ENCODE results near the gene ENDOU.

DNA sequence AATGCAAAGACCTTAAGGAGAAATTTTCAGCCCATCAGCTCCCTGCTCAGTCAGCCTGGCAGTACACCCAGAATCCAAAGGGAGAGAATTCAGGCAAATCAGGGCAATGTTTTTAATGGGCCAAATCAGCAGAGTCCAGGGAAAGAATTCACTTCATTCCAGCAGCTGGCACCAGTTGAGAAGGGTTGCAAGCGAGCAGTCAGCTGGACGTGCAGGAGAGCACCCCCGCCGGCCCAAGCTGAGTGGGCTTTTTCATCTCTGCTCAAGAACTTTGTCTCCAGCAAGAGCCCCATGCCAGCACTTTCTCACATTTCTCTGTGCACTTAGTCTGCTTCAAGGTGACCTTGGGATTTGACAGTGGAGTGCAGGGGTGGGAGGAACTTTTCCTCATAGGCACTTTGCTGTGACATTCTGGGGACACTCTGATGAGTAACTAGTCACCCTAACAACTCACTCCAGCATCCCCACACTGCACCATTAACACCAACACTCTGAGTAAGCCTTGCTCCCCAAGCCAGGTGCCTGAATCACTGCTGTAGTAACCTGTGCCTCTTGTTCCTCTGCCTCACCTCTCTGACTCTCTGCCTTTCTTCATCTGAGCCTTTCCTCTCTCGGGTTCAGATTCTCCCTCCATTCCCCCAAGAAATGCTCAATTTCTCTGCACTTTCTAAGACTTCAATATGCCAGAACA, 2.2 kb downstream of the ENDOU start:
- TF ChIP-seq, protein P1, sequence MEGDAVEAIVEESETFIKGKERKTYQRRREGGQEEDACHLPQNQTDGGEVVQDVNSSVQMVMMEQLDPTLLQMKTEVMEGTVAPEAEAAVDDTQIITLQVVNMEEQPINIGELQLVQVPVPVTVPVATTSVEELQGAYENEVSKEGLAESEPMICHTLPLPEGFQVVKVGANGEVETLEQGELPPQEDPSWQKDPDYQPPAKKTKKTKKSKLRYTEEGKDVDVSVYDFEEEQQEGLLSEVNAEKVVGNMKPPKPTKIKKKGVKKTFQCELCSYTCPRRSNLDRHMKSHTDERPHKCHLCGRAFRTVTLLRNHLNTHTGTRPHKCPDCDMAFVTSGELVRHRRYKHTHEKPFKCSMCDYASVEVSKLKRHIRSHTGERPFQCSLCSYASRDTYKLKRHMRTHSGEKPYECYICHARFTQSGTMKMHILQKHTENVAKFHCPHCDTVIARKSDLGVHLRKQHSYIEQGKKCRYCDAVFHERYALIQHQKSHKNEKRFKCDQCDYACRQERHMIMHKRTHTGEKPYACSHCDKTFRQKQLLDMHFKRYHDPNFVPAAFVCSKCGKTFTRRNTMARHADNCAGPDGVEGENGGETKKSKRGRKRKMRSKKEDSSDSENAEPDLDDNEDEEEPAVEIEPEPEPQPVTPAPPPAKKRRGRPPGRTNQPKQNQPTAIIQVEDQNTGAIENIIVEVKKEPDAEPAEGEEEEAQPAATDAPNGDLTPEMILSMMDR (conservative IDR thresholded peaks at IDR 0.05; ENCODE audit: low read length): no peak
- TF ChIP-seq EZH2phosphoT487 (IDR thresholded peaks at IDR 0.05; ENCODE audit: borderline replicate concordance): no peak
